GM18499 (cell line): ENCODE data around the gene S100B.

Experiments
- ATAC-seq: cut with Tn5 transposase; IDR thresholded peaks from one replicate; pipeline ENCODE4 v1.9.1; 2021; ENCODE audit warnings: moderate number of reproducible peaks; ENCODE audit not compliant: insufficient read depth, unreplicated experiment

Gene S100B

GRCh38 chr21:46628868-46629267 lies 24.0 kb upstream of the S100B start:
- ATAC-seq: no peak

- ATAC-seq: no peak
Observed at GRCh38 chr21:46627726-46628125, 22.8 kb upstream of the S100B start.

- no peak for ATAC-seq
Observed at GRCh38 chr21:46626975-46627501, 22.2 kb upstream of the S100B start.

GRCh38 chr21:46626536-46626935 lies 21.7 kb upstream of the S100B start:
- ATAC-seq: no peak

GRCh38 chr21:46625759-46626158 lies 20.9 kb upstream of the S100B start:
- ATAC-seq: no peak

GRCh38 chr21:46624050-46624449 lies 19.2 kb upstream of the S100B start:
- ATAC-seq: no peak

- ATAC-seq: no peak
Observed at GRCh38 chr21:46622226-46622625, 17.3 kb upstream of the S100B start.

- ATAC-seq: no peak
Observed at GRCh38 chr21:46621457-46622182, 16.7 kb upstream of the S100B start.

- ATAC-seq: no peak
Observed at GRCh38 chr21:46620846-46621245, 16.0 kb upstream of the S100B start.

GRCh38 chr21:46619846-46620245 lies 15.0 kb upstream of the S100B start:
- no peak for ATAC-seq

- no peak for ATAC-seq
Observed at GRCh38 chr21:46618738-46619379, 14.0 kb upstream of the S100B start.

GRCh38 chr21:46617267-46618051 lies 12.6 kb upstream of the S100B start:
- no peak for ATAC-seq

GRCh38 chr21:46616656-46617055 lies 11.8 kb upstream of the S100B start:
- no peak for ATAC-seq

GRCh38 chr21:46616050-46616449 lies 11.2 kb upstream of the S100B start:
- no peak for ATAC-seq

- ATAC-seq: no peak
Observed at GRCh38 chr21:46613391-46613790, 8.5 kb upstream of the S100B start.

GRCh38 chr21:46610018-46610701 lies 5.3 kb upstream of the S100B start:
- no peak for ATAC-seq

GRCh38 chr21:46608672-46609111 lies 3.8 kb upstream of the S100B start:
- no peak for ATAC-seq

GRCh38 chr21:46607636-46608035 lies 2.8 kb upstream of the S100B start:
- no peak for ATAC-seq

GRCh38 chr21:46606427-46606813 lies 1.5 kb upstream of the S100B start:
- no peak for ATAC-seq

GRCh38 chr21:46605767-46606426 lies 1.0 kb upstream of the S100B start:
- no peak for ATAC-seq
